Measurements from ENCODE around the gene PRKN.

The PRKN gene

DNA sequence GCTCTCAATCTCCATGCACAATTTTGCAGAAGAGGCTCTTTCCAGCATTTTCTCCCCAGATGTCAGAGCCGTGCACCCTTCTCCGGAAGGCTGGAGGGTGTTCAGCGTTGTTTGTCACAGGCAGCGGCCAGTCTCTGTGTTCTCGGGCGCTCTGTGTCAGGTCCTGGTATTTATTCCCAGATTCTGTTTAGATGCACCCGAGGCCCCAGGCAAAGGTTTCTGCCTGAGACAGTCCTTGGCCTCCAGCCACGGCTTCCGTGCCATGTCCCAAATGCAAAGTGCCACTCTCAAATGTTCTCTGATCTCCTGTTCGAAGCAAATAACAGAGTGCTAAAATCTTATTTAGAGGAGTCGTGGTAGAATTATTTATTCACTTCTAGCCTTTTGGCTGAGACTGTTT, 1313.4 kb downstream of the PRKN start:
- H3K4me3 ChIP-seq (ENCODE audit: low read length): no peak overlapping the region
- TF ChIP-seq, protein P1, sequence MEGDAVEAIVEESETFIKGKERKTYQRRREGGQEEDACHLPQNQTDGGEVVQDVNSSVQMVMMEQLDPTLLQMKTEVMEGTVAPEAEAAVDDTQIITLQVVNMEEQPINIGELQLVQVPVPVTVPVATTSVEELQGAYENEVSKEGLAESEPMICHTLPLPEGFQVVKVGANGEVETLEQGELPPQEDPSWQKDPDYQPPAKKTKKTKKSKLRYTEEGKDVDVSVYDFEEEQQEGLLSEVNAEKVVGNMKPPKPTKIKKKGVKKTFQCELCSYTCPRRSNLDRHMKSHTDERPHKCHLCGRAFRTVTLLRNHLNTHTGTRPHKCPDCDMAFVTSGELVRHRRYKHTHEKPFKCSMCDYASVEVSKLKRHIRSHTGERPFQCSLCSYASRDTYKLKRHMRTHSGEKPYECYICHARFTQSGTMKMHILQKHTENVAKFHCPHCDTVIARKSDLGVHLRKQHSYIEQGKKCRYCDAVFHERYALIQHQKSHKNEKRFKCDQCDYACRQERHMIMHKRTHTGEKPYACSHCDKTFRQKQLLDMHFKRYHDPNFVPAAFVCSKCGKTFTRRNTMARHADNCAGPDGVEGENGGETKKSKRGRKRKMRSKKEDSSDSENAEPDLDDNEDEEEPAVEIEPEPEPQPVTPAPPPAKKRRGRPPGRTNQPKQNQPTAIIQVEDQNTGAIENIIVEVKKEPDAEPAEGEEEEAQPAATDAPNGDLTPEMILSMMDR (IDR thresholded peaks at IDR 0.05; ENCODE audit: insufficient read depth, low read depth, low read length, missing control alignments): no peak
- DNase-seq (ENCODE audit: low read depth): no peak

DNA sequence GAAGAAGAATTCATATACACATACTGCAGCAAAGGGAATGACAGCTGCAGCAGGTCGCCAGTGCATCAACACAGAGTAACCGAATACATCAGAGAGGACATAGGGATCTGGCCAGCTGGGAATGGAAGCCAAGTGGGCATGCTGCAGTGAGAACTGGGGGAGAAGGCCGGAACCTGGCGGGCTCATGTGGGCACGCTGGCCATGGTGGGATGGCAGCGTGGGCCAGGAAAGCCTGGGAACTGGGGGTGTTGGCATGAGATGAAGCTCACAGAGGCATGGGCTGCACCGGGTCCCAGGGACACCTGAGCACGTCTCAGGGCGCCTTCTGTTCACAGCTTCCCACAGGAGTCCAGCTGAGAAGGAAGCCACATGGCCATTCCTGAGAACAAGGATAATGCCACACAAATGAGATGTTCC, 1314.2 kb downstream of the PRKN start:
- no peak overlapping the region for H3K4me3 ChIP-seq (ENCODE audit: low read length)
- TF ChIP-seq, protein P1 (IDR thresholded peaks at IDR 0.05; ENCODE audit: insufficient read depth, low read depth, low read length, missing control alignments): no peak
- no peak for DNase-seq (ENCODE audit: low read depth)

DNA sequence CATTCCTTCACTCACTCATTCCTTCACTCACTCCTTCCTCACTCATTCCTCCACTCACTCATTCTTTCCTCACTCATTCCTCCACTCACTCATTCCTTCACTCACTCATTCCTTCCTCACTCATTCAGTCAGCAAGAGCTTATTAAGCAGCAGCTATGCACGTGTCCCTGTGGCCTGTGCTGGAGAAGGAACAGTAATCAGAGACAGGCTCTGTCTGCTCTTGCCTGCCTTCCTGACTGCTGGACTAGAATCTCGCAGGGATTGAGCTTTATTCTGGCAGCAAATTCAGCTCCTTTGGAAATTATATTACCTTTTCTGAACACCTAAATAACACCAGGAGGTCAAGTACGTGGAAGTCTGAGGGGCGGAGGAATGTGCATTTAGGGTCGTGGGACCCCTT, 1314.8 kb downstream of the PRKN start:
- H3K4me3 ChIP-seq (ENCODE audit: low read length): no peak overlapping the region
- no peak for DNase-seq (ENCODE audit: low read depth)
- TF ChIP-seq, protein P1 (IDR thresholded peaks at IDR 0.05; ENCODE audit: insufficient read depth, low read depth, low read length, missing control alignments): no peak

DNA sequence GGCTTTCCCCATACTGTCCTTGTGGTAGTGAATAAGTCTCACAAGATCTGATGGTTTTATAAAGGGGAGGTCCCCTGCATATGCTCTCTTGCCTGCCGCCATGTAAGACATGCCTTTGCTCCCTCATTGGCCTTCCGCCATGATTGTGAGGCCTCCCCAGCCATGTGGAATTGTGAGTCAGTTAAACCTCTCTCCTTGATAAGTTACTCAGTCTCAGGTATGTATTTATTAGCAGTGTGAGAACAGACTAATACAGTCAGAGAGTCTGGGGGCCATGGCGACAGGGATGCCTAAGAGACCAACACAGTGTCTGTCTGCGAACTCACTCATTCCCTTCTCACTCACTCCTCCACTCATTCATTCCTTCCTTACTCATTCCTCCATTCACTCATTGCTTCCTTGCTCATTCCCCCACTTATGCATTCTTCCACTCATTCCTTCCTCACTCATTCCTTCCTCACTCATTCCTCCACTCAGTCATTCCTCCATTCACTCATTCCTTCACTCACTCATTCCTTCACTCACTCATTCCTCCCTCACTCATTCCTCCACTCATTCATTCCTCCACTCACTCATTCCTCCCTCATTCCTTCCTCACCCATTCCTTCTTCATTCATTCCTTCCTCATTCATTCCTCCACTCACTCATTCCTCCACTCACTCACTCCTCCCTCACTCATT, 1316.2 kb downstream of the PRKN start:
- TF ChIP-seq, protein P1 (IDR thresholded peaks at IDR 0.05; ENCODE audit: insufficient read depth, low read depth, low read length, missing control alignments): no peak
- H3K4me3 ChIP-seq (ENCODE audit: low read length): no peak overlapping the region
- DNase-seq (ENCODE audit: low read depth): no peak

DNA sequence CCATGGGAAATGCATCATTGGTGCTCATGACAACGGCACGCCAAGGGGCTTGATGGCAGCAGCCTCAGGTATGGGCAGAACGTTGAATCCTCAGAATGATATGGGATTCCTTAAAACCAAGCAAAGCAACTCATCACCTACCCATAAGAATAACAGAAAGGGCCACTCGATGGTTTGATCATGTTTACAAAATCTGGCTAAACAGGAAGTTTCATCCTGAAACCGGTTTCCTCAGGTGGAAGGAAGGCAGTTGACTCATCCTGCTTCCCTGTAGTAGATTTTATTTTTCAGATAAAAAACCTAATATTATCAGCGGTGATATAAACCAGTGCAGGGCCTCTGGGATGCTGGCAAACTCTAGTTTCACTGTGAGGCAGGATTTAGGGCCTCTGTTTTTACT, 1316.8 kb downstream of the PRKN start:
- TF ChIP-seq, protein P1 (IDR thresholded peaks at IDR 0.05; ENCODE audit: insufficient read depth, low read depth, low read length, missing control alignments): no peak
- peak; percentile 63 for DNase-seq (ENCODE audit: low read depth)
- no peak overlapping the region for H3K4me3 ChIP-seq (ENCODE audit: low read length)

DNA sequence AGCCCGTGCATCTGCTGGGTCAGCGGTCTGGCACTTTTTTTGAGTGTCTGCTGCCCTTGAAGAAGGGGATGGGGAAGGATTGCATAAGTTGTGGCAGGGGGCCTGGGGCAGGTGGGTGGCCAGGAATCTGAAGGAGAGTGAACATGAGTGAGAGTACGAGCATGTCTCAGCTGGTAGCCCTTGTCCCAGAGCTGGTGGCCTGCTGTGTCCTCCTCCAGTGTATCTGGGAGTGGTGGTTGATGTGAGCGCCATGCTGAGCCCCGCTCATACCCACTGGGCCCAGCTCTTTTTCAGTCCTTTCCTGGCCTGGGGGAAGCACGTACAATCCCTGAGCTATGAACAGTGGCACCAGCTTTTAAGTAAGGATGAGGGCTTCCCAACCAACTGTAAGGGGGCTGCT, 1317.5 kb downstream of the PRKN start:
- TF ChIP-seq, protein P1 (IDR thresholded peaks at IDR 0.05; ENCODE audit: insufficient read depth, low read depth, low read length, missing control alignments): no peak
- DNase-seq (ENCODE audit: low read depth): no peak
- H3K4me3 ChIP-seq (ENCODE audit: low read length): no peak overlapping the region

DNA sequence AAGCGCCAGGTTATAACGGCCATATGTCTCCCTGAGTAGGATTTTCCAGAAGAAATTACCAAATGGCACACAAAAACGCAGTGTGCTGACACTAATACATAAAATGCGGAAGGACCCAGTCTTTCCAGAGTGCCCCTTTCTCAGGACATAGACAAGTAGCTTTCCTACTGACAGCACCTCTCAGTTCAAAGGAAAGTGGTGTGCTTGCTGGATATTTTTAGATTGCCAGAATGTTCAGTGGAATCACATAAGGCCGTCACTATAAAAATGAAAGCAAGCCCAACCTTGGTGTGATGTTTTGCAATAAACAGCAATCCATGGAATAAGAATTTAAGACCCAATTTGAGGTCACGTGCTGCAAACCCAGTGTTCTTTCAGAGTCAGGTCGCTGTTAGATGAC, 1318.2 kb downstream of the PRKN start:
- no peak for DNase-seq (ENCODE audit: low read depth)
- no peak overlapping the region for H3K4me3 ChIP-seq (ENCODE audit: low read length)
- TF ChIP-seq, protein P1 (IDR thresholded peaks at IDR 0.05; ENCODE audit: insufficient read depth, low read depth, low read length, missing control alignments): no peak

All from epithelial cell of esophagus (primary cell).